Ascending aorta (tissue), 2 donors: ENCODE measurements around the gene ANAPC10. TPM values are rescaled to one million over a fixed set of nuclear protein-coding genes. Genes with fewer than 3 reads are reported as not detected.

ENCODE experiments used
- DNase-seq, 2 donors: peaks; one replicate each; pipeline ENCODE4 v3.0.0-alpha.2; 2019; ENCODE audit warnings: low spot score in 2 of 2
- H3K27ac ChIP-seq, 2 donors: fragments of 200-600 bp; sonication (generic); one replicate each; pipeline ENCODE4 v1.5.1; 2016 to 2017; ENCODE audit warnings: mild to moderate bottlenecking in 1 of 2
- H3K27me3 ChIP-seq: fragments of 200-600 bp; sonication (generic); one replicate; pipeline ENCODE4 v1.5.1; 2017
- H3K36me3 ChIP-seq, 2 donors: fragments of 200-600 bp; sonication (generic); one replicate each; pipeline ENCODE4 v1.5.1; 2016
- H3K4me1 ChIP-seq, 2 donors: fragments of 200-600 bp; sonication (generic); one replicate each; pipeline ENCODE4 v1.5.1; 2016 to 2017; ENCODE audit warnings: mild to moderate bottlenecking in 1 of 2
- H3K4me3 ChIP-seq, 2 donors: fragments of 200-600 bp; sonication (generic); one replicate each; pipeline ENCODE4 v1.5.1; 2016 to 2017; ENCODE audit warnings: mild to moderate bottlenecking in 1 of 2
- H3K9me3 ChIP-seq, 2 donors: fragments of 200-600 bp; sonication (generic); one replicate each; pipeline ENCODE4 v1.5.1; 2016
- CTCF ChIP-seq, 3 experiments: fragments of 200-600 bp in 2 of 3; fragments of 450-650 bp in 1 of 3; sonication (generic) in 2 of 3; IDR thresholded peaks; one replicate each; pipeline ENCODE4 v1.5.1; 2016 to 2019; ENCODE audit warnings: antibody characterized with exemption in 3 of 3, mild to moderate bottlenecking in 1 of 3, moderate library complexity in 1 of 3
- intact Hi-C: fragments of 100-400 bp; cut with DNase I; formaldehyde crosslinking; loops from one replicate; pipeline ENCODE4 v1.15.1; 2023
- total RNA-seq: library from RNA; depleted of rRNA; stranded (reverse); fragments of >200 nt; gene quantifications from one replicate; pipeline ENCODE4 v1.1.0, GENCODE V29; 2016

Gene ANAPC10
- total RNA-seq, 1 donor from 2014 or later, result 2.6 TPM

GRCh38 chr4:145056325-145057130, 41.5 kb downstream of the ANAPC10 start:
- Histone ChIP-seq H3K4me1 (no peaks in the 10 kb centered on the region), H3K27ac (no peak overlapping the region), H3K36me3 (no peaks in the 10 kb centered on the region), H3K27me3 (no peaks in the 10 kb centered on the region), H3K4me3 (no peak overlapping the region), H3K9me3 (no peaks in the 10 kb centered on the region)
- no peak for DNase-seq
- no peak for TF ChIP-seq CTCF (IDR thresholded peaks at IDR 0.05)
- intact Hi-C loops, result no loop called here

DNA sequence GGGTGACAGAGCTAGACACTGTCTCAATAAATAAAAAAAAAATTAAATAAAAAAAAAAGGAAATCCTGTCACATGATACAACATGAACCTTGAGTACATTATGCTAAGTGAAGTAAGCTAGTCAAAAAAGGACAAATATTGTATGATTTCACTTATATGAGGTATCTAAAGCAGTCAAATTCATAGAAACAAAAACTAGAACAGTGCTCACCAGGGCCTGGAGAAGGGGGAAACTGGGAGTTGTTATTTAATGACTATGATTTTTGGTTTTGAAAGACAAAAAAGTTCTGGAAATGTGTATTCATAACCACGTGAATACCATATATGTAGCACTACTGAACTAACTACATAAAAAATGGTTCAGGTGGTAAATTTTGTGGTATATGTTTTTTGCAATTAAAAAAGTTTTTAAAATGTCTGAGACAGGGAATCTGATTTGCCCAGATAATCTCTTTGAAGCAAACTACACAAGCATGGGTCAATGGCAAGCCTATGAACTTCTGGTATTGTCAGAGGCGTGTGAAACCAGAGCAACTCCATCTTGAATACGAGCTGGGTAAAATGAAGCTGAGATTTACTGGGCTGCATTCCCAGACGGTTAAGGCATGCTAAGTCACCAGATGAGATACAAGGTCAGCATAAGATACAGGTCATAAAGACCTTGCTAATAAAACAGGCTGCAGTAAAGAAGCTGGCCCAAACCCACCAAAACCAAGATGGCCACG, 42.3 kb downstream of the ANAPC10 start:
- no peak for TF ChIP-seq CTCF (IDR thresholded peaks at IDR 0.05)
- Histone ChIP-seq H3K4me1 (no peaks in the 10 kb centered on the region), H3K4me3 (no peak overlapping the region), H3K9me3 (no peaks in the 10 kb centered on the region), H3K36me3 (no peaks in the 10 kb centered on the region), H3K27ac (no peak overlapping the region), H3K27me3 (no peaks in the 10 kb centered on the region)
- intact Hi-C loops, result no loop called here
- no peak for DNase-seq

- no peak overlapping the region for H3K27ac ChIP-seq
- H3K9me3 ChIP-seq, result no peaks in the 10 kb centered on the region
- no peaks in the 10 kb centered on the region for H3K4me1 ChIP-seq
- peaks cover 0 to 8% of the 10 kb centered on the region in 2 donors for H3K36me3 ChIP-seq
- intact Hi-C loops, result no loop called here
- no peaks in the 10 kb centered on the region for H3K27me3 ChIP-seq
- no peak for DNase-seq
- no peak for TF ChIP-seq CTCF (IDR thresholded peaks at IDR 0.05)
- H3K4me3 ChIP-seq, result no peak overlapping the region
Observed at GRCh38 chr4:145049241-145049640, 48.8 kb downstream of the ANAPC10 start.

GRCh38 chr4:145048817-145049216, 49.2 kb downstream of the ANAPC10 start:
- H3K27ac ChIP-seq, result no peak overlapping the region
- H3K4me3 ChIP-seq, result no peak overlapping the region
- intact Hi-C loops, result no loop called here
- DNase-seq, result no peak
- no peaks in the 10 kb centered on the region for H3K4me1 ChIP-seq
- peaks cover 0 to 8% of the 10 kb centered on the region in 2 donors for H3K36me3 ChIP-seq
- no peak for TF ChIP-seq CTCF (IDR thresholded peaks at IDR 0.05)
- H3K9me3 ChIP-seq, result no peaks in the 10 kb centered on the region
- H3K27me3 ChIP-seq, result no peaks in the 10 kb centered on the region

DNA sequence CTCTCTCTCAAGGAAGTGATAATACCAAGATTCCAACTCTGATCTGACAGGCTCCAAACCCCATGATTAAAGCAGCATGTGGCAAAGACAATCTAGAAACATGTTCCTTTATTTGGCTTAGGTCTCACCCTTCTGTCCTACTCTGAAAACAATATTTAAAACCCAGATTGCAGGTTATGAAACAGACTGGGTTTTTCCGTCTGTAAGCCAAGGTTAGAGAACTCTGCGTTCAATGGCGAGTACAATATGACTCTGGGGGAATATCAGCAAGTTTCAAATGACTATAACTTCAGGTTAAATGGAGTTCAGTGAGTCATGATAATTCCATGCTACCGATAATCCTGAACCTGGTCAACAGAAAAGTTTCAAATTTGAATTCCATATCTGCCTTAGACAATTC, 50.8 kb downstream of the ANAPC10 start:
- intact Hi-C loops, result no loop called here
- DNase-seq, result no peak
- no peaks in the 10 kb centered on the region for H3K27me3 ChIP-seq
- TF ChIP-seq CTCF (IDR thresholded peaks at IDR 0.05), result no peak
- no peak overlapping the region for H3K27ac ChIP-seq
- peaks cover 0 to 4% of the 10 kb centered on the region in 2 donors for H3K4me1 ChIP-seq
- no peaks in the 10 kb centered on the region for H3K9me3 ChIP-seq
- no peak overlapping the region for H3K4me3 ChIP-seq
- H3K36me3 ChIP-seq, result peaks cover 0 to 8% of the 10 kb centered on the region in 2 donors
